Stimulated activated CD8-positive, alpha-beta memory T cell treated with anti-CD3 and anti-CD28 coated beads, Interleukin-2, amount 100 ng/mL, for 1 hour (primary cell): ENCODE data around the gene EIPR1.

ENCODE experiments used
- DNase-seq, 2 donors: peaks; one replicate each; pipeline ENCODE4 v3.0.0-alpha.2; 2020; ENCODE audit warnings: low read depth in 2 of 2

Gene EIPR1

DNA sequence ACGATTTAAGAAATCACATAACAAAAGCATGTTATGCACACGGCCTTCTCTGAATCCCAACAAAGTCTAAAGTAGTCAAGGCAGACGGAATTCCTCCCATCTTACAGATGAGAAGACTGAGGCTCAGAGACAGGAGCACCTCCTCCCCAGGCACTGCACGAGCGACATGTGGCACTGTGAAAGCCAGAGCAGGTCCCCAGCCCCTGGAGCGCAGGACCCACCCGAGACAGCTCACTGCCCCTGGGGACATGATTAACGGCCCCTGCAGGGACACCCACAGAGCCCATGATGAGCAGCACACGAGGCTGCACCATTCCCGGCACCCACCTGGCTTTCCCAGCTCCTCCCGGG is 53.6 kb downstream of the EIPR1 start:
- no peak for DNase-seq

DNA sequence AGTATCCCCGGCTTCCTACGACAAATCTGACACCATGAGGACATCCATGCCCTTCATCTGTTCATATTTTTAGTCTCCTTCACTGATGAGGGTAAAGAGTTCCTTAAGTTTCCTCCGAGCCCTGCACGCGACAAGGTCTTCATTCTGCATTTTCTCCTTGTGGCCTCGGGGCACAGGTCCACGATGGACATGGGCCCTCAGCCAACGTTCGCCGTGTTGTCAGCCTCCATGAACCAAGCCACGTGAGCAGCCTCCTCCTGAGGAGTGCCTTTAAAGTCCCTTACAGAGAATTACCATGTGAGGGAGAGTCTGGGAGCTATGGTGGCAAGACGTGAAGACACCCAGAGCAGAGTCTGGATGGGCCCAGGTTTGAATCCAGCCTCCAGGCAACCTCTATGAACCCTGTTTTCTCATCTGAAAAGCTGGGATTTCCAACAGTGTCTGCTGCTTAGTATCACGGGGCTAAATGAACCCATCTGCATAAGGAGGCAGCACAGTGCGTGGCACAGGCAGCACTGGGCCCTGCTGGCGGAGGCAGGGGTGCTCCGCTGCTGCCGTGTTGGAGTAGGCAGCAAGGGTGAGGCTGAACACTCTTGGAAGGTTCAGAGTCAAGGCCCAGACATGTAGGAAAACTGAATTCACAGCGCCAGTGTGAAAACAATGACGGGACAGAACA is 54.1 kb downstream of the EIPR1 start:
- no peak for DNase-seq

DNA sequence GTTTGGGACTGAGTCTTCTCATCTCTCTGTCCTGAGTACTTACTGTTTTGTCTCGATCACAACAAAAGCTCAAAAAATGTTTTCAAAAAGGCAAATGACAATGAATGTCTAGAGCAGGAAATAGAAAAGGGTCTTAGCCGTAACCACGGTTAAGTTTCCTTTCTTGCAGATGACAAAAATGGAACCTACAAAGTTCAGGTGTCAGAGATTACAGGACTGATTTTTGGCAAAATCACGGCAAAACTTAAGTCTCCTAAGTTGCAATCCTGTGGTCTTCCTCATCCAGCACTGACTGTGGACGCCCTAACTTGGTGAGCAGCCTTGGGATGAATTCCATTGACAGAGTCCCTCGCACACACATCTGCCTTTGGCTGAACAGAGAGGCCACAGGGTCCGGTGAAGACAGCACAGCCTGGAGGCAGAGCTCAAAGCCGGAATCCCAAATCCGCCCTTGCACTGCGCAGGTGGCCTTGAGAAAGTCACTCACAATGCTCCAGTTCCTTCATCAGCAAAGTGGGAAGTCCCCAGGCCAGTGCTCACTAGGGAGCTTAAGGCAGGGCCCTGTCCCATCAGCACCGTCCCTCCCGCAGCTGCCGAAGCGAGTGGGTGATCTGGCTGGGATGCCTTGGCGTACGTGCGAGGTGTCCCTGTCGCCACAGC is 55.2 kb downstream of the EIPR1 start:
- DNase-seq: no peak

DNA sequence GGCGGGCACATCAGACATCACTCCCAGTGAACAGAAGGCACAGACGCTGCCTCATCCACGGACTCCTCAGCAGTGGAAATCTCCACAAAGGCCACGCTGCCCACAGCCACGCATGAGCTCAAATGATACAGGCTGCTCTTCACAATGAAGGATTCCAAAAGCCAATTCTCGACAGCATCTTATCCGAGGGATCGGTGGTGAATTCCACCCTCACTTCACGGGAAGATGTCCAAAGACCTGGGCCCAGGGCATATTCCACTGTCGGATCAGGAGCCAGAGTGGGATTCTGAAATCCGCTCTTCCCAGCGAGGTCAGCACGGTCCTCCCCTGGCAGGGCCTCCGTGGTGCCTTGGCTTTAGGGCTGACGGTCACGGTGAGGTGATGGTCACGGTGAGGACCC is 55.8 kb downstream of the EIPR1 start:
- no peak for DNase-seq

DNA sequence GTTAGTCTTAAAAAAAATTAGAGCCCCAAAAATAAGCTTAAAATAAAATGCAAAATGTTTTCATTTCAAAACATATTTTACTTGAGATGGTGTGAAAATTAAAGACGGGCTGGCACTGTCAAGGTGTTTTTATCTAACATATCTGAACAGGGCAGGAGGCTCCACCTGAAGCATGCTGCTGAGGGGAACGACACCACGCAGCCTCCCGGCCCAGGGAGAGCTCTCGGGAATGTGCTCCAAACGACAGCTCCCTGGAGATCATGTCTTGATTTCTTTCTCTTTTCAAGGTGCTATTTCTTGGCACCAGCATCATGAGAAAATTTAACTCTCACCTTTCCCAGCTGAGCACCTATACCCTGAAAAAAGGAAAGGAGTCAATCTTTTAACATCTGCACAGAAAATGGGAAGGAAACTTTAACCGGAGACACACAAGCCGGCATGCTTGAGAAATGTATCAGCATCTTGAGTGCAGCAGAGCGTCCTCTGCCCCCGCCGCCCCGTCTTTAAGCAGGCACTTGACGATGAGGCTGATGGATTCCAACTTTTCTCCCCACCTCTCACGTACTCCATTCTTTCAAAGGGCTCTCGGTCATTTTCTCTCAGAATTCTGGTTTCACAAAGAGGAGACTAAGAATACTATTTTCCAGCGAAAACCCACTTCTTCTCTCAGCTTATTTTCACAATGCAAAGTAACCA is 56.6 kb downstream of the EIPR1 start:
- no peak for DNase-seq

DNA sequence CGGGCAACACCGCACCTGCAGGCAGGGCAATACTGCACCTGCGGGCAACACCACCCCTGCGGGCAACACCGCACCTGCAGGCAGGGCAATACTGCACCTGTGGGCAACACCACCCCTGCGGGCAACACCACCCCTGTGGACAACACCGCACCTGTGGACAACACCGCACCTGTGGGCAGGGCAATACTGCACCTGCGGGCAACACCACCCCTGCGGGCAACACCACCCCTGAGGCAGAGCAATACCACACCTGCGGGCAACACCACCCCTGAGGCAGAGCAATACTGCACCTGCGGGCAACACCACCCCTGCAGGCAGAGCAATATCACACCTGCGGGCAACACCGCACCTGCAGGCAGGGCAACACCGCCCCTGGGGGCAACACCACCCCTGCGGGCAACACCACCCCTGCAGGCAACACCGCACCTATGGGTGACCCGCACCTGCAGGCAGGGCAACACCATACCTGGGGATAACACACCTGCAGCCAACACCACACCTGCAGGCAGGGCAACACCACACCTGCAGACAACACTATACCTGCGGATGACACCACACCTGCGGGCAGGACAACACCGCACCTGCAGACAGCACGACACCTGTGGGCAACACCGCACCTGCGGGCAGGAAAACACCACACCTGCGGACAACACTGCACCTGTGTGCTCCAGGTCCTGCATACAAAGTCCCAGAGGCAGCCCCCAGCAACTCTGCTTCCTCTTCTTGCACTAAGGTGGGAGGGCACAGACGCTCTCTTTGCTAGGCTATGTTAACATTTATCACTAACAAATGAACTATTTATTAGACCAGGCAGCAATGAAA is 57.7 kb downstream of the EIPR1 start:
- no peak for DNase-seq

DNA sequence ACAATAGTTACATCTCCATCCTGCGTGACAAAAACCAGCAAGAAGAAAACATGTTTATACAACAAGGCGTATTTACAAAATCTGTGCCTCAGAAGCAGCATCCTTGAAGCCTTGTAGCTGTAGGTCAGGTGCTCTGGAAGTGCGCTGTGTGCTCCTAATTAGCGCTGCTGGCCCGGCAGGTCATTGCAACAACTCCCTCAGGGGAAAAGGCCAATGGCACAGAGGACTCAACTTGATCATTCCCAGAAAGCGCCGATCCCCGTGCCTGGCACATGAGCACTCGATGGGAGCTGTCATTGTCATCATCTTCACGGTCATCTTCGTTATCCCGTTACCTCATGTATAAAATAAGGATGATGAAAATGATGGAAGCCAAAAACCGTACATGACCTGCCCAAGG is 58.5 kb downstream of the EIPR1 start:
- DNase-seq: no peak

DNA sequence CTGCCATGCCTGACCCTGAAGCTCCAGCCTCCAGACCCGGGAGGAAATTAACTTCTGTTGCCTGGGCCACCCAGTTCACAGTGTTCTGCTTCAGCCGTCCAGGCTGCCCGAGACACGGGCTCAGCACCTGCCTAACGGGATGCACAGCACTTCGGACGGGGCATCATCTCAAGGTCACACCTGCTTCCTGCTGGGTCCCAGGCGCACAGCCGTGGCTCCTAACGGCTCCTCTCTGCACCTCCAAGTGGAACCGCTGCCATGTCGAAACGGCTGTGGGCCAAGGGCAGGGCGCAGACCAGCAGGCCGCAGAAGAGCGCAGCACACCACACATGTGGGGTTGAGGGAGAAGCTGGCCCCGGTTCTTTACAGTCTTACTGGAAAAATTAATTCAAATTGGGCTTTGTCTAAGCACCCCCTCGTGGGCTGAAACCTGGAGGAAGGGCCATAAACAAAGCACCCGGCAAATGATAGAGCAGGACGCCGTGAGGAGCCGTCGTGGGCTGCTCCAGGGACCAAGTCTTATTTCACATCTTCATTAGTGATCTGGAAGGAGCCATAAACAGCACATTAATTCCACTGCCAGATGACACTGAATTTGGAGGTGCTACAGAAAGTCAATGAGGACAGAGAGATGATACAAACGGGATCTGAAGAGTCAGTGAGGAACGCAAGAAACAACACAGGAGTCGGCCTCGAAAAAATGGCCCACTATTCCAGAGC is 59.6 kb downstream of the EIPR1 start:
- DNase-seq: no peak

DNA sequence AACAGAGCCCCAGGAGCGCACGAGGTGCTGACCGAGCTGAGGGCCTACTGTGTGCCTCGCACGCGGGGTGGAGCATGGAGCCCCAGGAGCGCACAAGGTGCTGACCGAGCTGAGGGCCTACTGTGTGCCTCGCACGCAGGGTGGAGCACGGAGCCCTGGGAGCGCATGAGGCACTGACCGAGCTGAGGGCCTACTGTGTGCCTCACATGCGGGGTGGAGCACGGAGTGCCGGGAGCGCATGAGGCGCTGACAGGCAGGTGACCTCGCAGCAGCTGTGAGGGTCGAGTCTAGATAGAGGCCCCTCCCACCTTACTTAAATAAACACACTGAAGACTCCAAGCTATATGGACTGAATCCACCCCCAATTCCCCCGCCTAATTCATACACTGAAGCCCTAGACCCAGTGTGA is 60.3 kb downstream of the EIPR1 start:
- no peak for DNase-seq

DNA sequence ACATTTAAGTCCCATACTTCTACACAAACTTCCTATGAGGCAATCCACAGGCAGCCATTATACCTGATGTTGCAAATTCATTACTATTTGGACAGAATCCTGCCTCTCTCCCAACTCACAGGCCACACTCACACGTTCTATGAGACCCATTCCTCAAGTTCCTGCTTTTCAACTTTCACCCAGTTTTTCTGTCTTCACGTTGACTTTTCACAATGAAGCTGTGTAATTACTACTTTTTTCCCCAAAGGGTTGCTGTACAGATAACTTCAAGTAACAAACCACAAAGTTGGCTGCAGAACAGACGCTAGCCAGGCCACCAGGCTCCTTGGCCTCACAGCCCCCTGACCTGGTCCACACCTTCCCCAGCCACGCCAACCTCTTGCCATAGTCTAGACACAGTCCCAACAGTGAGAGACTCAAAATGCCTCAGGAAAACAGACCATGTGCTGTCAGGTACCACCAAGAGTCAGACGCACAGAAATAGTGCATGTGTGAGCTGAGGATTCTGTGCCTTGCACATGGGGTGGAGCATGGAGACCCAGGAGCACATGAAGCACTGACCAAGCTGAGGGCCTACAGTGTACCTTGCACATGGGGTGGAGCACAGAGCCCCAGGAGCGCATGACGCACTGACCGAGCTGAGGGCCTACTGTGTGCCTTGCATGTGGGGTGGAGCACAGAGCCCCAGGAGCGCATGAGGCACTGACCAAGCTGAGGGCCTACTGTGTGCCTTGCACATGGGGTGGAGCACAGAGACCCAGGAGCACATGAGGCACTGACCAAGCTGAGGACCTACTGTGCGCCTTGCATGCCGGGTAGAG is 61.0 kb downstream of the EIPR1 start:
- DNase-seq: no peak

DNA sequence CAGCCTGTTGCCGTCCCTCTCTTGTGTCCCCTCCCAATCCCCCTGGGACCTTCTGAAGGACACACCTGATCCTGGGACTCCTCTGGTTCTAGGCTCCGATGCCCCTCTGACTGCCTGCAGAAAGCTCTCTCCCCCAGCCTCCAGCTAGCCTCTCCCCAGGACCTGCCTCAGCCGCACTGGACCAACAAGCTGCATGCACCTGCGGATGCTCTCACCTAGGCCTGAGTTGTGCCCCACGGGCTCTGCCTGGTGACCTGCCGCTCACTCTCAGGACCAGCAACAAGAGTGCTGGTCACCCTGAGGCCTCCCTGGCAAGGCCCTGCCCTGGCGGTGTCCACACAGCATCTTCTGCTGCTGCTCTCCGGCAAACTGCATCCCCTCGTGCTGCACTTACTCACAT is 63.0 kb downstream of the EIPR1 start:
- DNase-seq: no peak

DNA sequence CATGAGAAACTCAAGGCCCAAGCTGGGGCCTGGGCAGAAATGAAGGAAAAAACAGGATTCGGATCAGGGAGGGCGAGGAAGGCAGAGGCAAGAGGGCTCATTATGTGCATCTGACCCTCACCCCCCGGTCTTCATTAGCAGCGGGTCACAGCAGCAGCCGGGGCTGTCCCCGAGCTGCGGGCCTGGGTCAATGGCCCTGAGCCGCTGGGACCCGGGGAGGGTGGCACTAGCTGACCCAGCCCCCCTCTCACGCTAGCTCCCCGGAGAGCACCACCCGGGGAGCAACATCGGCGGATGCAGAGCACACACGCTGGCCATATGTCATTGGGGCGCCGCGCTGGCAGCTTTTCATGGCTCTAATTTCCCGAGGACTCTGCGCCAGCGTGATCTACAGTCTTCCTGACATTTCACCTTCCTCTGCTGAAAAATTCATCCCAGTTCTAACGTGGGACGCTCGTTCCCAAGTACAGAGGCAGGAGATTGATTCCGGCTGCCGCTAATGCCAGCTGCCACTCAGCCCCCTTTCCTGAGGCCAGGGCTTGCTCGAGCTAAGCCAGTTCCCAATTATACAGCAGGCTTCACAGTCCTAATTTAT is 63.7 kb downstream of the EIPR1 start:
- DNase-seq: no peak

DNA sequence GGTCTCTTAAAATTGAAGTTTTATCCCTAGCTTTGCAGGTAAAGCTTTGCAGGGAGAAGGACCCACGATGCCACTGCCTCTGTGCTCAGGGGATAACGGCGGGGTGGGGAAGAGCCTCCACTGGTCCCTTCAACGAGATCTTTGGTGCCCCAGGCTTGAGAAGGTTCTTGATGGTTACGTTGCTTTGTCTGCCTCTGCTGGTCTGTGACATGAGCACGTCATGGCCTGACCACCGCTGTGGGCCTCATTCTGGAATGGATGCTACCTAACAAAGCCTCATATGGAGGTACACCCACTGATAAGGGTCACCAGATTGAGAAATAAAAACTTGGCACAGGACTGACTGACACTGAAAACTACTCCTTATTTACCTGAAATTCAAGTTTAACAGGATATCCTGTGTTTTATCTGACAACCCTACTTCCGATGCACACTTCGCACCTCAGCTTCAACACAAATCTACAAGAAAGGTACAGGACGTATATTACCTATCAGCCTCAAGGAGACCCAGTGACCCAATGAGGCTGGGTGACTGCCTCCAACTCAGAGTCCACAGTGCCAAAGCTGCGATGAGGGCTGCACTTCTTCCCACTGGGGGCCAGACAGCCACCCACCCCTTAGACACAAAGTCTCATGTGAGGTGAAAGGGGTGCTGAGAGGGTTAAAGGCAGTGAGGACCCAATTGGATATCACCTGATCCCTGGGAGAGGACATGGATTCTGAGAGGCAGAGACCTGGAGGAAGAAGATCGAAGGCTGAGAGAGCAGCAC is 64.9 kb downstream of the EIPR1 start:
- no peak for DNase-seq

DNA sequence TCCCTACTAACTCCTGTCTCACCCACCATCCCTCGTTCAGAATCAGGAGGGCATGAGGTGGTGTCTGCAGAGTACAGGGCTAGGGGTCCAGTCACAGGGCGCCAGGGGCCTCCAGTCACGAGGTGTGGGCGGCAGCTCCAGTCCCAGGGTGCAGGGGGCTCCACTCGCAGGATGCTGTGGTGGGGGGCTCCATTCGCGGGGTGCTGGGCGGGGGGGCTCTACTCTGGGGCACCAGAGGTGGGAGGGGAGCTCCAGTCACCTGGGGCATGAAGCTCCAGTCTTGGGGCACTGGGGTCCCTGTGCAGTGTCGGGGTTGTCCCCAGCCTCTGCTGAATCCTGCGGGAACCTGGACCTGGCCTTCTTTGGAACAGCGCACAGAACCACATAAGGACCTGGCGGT is 66.0 kb downstream of the EIPR1 start:
- DNase-seq: no peak

DNA sequence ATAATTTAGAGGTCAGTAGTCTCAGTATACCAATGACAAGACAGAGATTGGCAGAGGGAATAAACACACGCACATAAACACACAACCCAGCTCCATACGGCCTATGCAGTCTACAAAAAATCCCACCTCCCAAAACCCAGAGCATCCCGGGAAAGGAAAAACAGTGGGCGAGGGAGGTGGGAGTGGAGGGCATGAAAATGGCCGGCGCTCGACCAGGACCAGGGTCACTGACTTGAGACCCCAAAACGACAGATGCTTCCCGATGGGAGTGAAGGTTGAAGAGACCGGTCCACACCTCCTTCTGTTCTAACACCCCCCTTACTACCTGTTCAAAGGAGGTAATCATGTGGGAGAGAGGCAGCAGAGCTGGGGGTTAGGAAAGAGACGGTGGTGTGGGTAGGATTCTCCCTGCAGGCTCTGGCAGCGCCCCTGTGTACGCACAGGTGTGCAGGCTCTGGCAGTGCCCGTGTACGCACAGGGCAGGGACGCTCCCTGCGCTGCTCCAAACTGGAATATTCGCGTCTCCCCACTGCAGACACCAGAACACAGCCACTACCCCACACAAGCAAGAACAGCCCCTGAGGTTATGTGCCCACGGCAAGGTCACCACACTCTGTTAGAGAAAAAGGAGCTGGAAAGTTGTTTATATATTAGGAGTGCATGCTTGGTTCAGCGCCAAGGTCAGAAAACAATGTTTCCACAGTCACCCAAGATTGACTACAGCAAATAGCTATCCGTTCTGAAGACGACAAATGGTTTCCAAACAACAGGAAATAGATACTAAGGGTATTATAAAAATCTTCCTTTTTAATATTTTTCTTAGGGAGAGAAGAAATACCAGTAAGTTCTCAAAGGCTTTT is 67.9 kb downstream of the EIPR1 start:
- no peak for DNase-seq

DNA sequence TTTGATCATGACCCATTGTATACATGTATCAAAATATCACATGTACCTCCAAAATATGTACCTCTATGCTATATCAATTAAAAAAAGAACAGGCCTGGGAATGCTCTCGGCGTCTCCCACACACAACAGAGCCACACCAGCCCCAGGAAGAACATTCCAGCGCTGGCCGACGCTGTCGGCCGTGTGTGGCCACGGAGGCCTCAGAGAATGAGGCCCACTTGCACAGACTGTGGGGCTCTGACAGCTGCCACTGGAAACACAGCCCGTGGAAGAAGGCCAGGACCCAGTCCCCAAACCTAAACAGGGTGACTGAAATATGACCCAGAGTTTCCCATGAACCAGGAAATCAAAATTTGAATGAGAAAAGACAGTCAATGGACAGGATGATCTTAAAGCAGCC is 69.7 kb downstream of the EIPR1 start:
- no peak for DNase-seq

DNA sequence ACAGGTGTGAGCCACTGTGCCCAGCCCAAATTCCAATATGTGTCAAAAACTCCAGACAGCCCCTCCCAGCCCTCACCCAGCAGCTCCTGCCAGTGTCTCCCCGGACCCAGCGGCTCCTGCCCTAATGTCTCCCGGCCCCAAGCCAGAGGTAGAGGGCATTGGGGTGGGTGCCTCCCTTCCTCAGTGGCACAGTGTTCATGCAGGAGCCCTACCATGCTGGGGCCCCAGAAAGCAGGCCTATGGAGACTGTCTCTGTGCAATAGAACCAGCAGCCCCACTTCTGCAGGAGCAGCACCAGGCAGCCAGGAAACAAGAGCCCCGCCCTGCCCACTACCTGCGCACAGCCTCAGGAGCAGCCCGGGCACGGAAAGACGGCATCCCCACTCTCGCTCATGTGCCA is 70.4 kb downstream of the EIPR1 start:
- DNase-seq: no peak

DNA sequence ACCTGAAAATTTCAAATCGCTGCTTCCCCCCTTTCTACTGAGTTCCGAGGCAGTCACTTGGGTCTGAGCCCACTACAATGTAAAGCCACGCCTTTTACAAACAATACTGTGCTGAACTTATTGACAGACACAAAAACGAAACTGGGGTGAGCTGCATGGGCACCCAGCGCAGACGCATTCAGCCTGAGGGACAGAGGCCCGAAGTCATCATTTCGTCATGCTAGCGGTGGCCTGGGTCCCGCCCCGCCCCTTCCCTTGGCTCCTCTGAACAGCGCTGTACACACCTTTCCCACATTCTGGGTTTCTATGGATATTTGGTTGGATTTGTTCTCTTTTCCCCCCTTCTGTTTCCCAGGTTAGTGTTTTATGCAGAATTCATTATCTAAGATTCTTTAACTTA is 71.7 kb downstream of the EIPR1 start:
- DNase-seq: no peak

DNA sequence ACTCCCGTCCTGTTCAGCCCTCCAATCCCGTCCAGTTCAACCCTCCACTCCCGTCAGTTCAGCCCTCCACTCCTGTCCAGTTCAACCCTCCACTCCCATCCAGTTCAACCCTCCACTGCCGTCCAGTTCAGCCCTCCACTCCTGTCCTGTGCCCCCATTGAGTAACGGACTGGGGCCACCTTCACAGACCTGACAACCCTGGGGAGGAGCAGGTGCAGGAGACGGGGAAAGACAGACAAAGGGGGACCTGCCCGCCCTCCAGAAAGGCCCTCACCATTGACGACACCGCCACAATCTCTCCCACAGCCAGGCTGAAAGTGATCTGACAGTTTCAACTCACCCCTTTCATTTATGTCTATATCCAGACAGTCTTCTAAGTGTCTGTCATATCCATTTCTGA is 72.2 kb downstream of the EIPR1 start:
- DNase-seq: no peak
